ENCODE results near the gene IFNL1.
"Not testable (repeated sequence)": the region's sequence is repeated elsewhere in the genome, so short reads cannot be mapped to it uniquely, and the experiment has no call there.

IFNL1 gene

DNA sequence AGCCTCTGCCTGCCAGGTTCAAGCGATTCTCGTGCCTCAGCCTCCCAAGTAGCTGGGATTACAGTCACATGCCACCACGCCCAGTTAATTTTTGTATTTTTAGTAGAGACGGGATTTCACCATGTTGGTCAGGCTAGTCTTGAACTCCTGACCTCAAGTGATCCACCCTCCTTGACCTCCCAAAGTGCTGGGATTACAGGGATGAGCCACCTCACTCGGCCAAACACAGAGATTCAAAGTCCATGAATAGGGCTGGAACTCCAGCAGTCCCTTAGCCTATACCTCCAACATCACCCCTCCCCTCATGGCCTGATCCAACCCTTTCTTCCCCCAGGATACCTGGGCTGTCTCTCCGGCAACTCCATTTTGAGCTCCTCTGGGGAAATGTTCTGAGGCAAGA lies 36.5 kb downstream of the IFNL1 start:
- not testable (repeated sequence) for DNase-seq

DNA sequence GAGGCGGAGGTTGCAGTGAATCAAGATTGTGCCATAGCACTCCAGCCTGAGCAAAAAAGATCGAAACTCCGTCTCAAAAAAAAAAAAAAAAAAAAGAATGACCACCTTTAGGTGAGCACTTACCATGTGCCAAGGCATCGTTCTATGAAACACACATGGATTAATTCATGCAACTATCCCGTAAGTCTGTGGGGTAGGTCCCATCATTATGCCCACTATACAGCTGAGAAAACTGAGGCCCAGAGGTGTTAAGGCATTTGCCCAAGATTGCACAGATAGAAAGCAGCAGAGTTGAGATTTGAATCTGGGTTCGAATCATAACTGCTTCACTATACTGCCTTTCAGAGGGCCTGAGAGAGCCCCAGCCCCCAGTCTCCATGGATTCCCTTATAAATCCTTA lies 37.3 kb downstream of the IFNL1 start:
- no peak for DNase-seq

DNA sequence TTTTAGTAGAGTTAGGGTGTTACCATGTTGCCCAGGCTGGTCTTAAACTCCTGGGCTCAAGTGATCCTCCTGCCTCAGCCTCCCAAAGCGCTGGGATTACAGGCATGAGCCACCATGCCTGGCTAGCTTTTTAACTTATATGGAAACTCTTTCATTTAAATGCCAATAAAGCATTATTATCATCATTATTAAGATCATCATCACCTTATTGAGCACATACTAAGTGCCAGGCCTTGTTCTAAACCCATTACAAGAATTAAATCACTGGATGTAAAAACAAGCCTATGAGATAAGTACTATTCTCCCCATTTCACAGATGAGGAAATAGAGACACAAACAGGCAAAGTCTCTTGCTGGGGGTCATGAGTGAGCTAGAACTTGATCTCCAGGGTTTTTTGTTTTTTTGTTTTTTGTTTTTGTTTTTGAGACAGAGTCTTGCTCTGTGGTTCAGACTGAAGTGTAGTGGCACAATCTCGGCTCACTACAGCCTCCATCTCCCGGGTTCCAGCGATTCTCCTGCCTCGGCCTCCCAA lies 38.3 kb downstream of the IFNL1 start:
- DNase-seq, result no peak

DNA sequence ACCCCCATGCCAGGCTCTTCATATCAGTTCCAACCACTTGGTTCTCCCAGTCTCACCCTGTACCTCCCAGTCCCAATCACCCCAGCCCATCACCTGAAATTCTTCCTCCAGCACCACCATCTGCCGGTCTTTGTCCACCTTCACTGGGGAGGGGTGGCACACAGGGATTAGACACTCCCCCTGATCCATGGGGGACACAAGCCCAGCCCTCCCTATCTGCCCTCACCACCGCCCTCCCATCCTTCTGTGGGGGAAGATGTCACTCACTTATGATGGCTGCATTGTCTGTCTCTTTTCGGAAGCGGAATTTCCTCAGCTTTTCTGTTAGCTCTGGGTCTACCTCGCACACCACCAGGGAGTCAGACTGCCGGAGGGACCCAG lies 39.0 kb downstream of the IFNL1 start:
- DNase-seq, result no peak

DNA sequence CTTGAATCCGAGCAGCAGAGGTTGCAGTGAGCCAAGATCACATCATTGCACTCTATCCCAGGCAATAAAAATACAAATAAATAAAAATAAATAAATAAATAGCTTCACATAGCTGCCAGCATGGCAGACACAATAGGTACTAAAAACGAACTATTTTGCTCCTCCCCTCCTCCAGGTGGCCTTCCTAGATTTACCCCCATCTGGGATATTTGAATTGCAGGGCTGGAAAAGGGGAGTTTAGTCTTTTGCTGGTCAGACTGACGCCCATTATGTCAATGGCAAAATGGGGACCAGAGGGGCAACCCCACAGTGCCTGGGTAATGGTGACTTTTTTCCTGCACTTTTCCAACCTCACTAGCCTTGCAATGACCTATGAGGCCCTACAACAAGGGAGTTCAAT lies 40.3 kb downstream of the IFNL1 start:
- DNase-seq, result no peak

GRCh38 chr19:39339674-39340073 lies 43.5 kb downstream of the IFNL1 start:
- no peak for DNase-seq

DNA sequence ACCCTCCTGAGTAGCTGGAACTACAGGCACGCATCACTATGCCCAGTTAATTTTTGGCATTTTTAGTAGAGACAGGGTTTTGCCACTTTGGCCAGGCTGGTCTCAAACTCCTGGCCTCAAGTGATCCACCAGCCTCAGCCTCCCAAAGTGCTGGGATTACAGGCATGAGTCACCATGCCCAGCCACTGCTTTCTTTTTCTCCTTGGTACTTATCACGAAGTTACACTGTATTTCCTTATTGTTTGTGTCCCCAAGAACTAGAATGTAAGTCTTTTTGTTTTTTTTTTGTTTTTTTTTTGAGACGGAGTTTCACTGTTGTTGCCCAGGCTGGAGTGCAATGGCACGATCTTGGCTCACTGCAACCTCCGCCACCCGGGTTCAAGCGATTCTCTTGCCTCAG lies 43.9 kb downstream of the IFNL1 start:
- not testable (repeated sequence) for DNase-seq

GRCh38 chr19:39341129-39341718 lies 45.0 kb downstream of the IFNL1 start:
- no peak for DNase-seq

DNA sequence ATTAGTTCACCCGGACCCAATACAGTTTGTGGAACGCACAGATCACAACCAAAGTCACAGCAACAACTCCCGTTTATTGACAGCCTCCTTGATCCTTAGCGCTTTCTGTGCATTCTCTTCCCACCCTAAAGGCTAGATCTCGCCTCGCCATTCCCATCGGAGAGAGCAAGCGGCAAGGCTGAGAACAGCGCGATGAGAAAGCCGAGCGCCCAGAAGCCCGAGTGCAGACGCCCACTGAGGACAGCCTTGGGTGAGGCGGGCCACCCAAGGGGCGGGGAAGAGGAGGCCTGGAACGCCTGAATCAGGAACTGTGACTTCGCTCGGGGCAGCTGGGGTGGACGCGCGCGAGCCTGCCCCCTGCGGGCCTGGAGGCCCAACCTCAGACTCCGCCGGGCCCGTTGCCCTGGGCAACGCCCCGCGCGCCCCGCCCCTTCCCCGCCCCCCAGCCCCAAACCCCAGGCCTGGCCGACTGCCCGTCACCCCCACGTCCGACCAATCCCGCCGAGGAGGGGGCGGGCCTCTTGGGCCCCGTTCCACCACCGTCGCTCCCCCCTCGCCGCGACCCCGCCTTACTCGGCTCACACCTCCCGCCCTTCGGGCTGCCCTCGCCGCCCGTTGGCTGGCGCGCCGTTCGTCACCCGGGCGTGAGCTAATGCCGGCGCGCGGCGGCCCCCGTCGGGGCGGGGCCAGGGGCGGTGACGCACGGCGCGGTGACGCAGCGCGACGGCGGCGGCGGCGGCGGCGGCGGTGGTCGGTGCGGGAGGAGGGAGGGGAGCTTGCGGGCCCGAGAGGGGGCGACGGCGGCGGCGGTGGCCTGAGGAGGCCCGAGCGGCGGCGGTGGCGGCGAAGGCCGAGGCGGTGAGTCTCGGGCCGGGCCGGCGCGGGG lies 45.8 kb downstream of the IFNL1 start, which contains the start of gene SAMD4B:
Gene SAMD4B, plus strand, starts transcription at position 703 of the 886 bp plus-strand sequence. CDS start 14,473 bp downstream, outside the sequence.
- DNase-seq, result peak; percentile 99

GRCh38 chr19:39342647-39343305 lies 46.6 kb downstream of the IFNL1 start:
- no peak for DNase-seq

- no peak for DNase-seq
Observed at GRCh38 chr19:39345956-39346355, 49.7 kb downstream of the IFNL1 start.

DNA sequence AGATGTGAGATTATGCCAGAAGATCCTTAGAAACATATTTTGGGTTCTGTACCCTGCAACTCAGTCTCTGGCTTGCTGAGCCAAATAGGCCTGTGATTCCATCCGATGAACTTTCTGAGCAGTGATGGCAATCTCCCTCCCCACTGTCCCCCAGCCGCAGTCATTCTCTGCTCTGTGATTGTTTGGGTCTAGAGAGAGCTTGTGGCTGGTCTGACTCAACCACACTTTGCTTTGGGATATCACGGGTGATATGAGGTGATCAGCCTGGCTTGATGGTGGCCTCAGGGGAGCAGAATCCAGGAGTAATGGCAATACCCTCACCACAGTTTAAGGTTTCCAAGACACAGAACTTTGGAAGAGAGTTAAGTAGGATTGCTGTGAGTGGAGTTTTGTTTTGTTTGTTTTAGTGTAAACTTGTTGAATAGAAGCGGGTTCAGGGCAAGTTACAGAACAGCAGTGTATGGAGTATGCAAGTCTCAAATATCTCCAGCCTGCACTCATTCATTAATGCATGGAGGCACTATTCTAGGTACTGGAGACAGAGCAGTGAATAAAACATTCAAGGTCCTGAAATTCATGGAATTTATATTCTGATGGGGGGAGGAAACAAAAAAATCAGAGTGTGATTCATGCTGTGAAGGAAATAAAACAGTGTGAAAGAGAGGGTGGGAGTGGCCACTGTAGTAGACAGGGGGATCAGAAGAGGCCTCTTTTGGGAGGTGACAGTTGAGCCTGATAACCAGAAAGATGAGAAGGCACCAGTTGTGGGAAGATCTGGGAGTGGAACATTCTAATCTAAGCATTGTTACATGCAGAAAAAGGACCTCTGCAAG lies 51.3 kb downstream of the IFNL1 start:
- no peak for DNase-seq
